WERI-Rb-1 (cell line): ENCODE data around the gene TIMM17A.

Source experiments
- DNase-seq: peaks from one replicate; pipeline ENCODE4 v3.0.0-alpha.2; 2020
- H3K27ac ChIP-seq: fragments of 250-450 bp; sonication (Bioruptor Pico); 2 replicates; pipeline ENCODE4 v1.5.1; 2020; ENCODE audit warnings: mild to moderate bottlenecking, moderate library complexity
- H3K27me3 ChIP-seq: fragments of 250-450 bp; sonication (Bioruptor Pico); 2 replicates; pipeline ENCODE4 v1.5.1; 2021; ENCODE audit warnings: mild to moderate bottlenecking, low read depth, moderate library complexity; ENCODE audit not compliant: insufficient read depth, severe bottlenecking
- H3K36me3 ChIP-seq: fragments of 250-450 bp; sonication (Bioruptor Pico); 2 replicates; pipeline ENCODE4 v1.5.1; 2020; ENCODE audit warnings: mild to moderate bottlenecking, moderate library complexity
- H3K4me3 ChIP-seq: 2 replicates; pipeline ENCODE4 v1.5.1; 2011; ENCODE audit warnings: low read depth, mild to moderate bottlenecking, control low read depth, low read length
- H3K9me3 ChIP-seq: fragments of 250-450 bp; sonication (Bioruptor Pico); 2 replicates; pipeline ENCODE4 v1.5.1; 2021; ENCODE audit warnings: mild to moderate bottlenecking, moderate library complexity; ENCODE audit not compliant: severe bottlenecking
- TF ChIP-seq, protein P1 (sequence below): IDR thresholded peaks from 2 replicates; pipeline ENCODE4 v1.5.1; 2011; ENCODE audit warnings: low read depth, mild to moderate bottlenecking, control low read depth, inconsistent platforms, low read length

TIMM17A gene

GRCh38 chr1:201945863-201946223, 9.5 kb upstream of the TIMM17A start:
- Histone ChIP-seq H3K36me3 (no peaks in the 10 kb centered on the region), H3K27ac (peak overlapping the region; percentile 7), H3K9me3 (no peaks in the 10 kb centered on the region), H3K27me3 (no peaks in the 10 kb centered on the region), H3K4me3 (peak overlapping the region; percentile 71)
- DNase-seq, result peak; percentile 37
- TF ChIP-seq, protein P1, sequence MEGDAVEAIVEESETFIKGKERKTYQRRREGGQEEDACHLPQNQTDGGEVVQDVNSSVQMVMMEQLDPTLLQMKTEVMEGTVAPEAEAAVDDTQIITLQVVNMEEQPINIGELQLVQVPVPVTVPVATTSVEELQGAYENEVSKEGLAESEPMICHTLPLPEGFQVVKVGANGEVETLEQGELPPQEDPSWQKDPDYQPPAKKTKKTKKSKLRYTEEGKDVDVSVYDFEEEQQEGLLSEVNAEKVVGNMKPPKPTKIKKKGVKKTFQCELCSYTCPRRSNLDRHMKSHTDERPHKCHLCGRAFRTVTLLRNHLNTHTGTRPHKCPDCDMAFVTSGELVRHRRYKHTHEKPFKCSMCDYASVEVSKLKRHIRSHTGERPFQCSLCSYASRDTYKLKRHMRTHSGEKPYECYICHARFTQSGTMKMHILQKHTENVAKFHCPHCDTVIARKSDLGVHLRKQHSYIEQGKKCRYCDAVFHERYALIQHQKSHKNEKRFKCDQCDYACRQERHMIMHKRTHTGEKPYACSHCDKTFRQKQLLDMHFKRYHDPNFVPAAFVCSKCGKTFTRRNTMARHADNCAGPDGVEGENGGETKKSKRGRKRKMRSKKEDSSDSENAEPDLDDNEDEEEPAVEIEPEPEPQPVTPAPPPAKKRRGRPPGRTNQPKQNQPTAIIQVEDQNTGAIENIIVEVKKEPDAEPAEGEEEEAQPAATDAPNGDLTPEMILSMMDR, result no peak

GRCh38 chr1:201946224-201946908, 8.9 kb upstream of the TIMM17A start, which contains the start of gene LMOD1:
LMOD1 (minus strand) TSS chr1:201946548; CDS start chr1:201946340, 208 bp downstream.
- Histone ChIP-seq H3K27ac (peak within 1 kb of the TSS; percentile 7), H3K9me3 (no peaks in the 10 kb centered on the region), H3K4me3 (peak within 1 kb of the TSS; percentile 71), H3K27me3 (no peaks in the 10 kb centered on the region), H3K36me3 (no peaks in the 10 kb centered on the region)
- TF ChIP-seq, protein P1, result peak; percentile 49
- peak; percentile 99 for DNase-seq

GRCh38 chr1:201947697-201948008, 7.7 kb upstream of the TIMM17A start:
- Histone ChIP-seq H3K9me3 (no peaks in the 10 kb centered on the region), H3K36me3 (no peaks in the 10 kb centered on the region), H3K27me3 (no peaks in the 10 kb centered on the region), H3K4me3 (peak overlapping the region; percentile 71), H3K27ac (no peak overlapping the region)
- TF ChIP-seq, protein P1, result peak; percentile 48
- peak; percentile 66 for DNase-seq

GRCh38 chr1:201949491-201949890, 5.8 kb upstream of the TIMM17A start:
- no peaks in the 10 kb centered on the region for H3K9me3 ChIP-seq
- H3K36me3 ChIP-seq, result no peaks in the 10 kb centered on the region
- H3K27me3 ChIP-seq, result no peaks in the 10 kb centered on the region
- DNase-seq, result no peak
- H3K27ac ChIP-seq, result no peak overlapping the region
- TF ChIP-seq, protein P1, result no peak
- no peak overlapping the region for H3K4me3 ChIP-seq

DNA sequence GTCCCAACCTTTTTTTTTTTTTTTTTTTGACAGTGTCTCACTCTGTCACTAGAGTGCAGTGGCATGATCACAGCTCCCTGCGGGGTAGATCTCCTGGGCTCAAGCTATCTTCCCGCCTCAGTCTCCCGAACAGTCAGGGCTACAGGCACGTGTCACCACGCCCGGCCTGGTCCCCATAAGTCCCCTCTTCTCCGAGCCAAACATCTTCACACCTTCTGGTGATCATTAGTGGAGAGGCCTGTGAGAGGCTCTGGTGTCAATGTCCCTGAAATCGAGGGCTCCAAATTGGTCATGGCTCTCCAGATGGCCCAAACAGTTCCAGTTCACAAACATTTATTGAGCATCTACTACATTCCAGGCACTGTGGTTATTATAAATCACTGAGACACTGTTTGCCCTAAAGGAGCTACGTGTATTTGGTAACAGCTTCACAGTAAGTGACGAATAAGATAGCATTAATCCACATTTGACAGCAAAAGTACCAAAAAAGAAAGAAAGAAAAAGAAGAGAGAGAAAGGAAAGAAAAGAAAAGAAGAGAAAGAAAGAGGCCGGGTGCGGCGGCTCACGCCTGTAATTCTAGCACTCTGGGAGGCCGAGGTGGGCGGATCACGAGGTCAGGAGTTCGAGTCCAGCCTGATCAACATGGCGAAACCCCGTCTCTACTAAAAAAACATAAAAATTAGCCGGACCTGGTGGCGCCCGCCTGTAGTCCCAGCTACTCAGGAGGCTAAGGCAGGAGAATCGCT, 867 bp upstream of the TIMM17A start:
- DNase-seq, result no peak
- TF ChIP-seq, protein P1, result no peak
- Histone ChIP-seq H3K27ac (peak overlapping the region; percentile 85), H3K36me3 (peaks cover 30% of the 10 kb centered on the region), H3K4me3 (peak overlapping the region; percentile 88), H3K9me3 (no peaks in the 10 kb centered on the region), H3K27me3 (no peaks in the 10 kb centered on the region)
